NCI-H510A treated with DMSO at 0.1 percent for 48 hours (cell line): Measurements from ENCODE around the gene MKI67.

ENCODE experiments used
- DNase-seq: peaks from one replicate; lab custom pipeline; 2025; lab: John Stamatoyannopoulos, UW

The MKI67 gene

GRCh38 chr10:128049226-128050120 is 76.8 kb downstream of the MKI67 start:
- no peak for DNase-seq

GRCh38 chr10:128048819-128049210 is 77.4 kb downstream of the MKI67 start:
- DNase-seq = no peak

- no peak for DNase-seq
Measured at GRCh38 chr10:128047991-128048818, 78.0 kb downstream of the MKI67 start.

GRCh38 chr10:128047351-128047750 is 78.9 kb downstream of the MKI67 start:
- no peak for DNase-seq

- no peak for DNase-seq
Measured at GRCh38 chr10:128046953-128047290, 79.3 kb downstream of the MKI67 start.
